GM13977 (cell line): Measurements from ENCODE around the gene ICAM2.
"Not testable (repeated sequence)": the region's sequence is repeated elsewhere in the genome, so short reads cannot be mapped to it uniquely, and the experiment has no call there.

Source experiments
- DNase-seq: peaks from one replicate; pipeline ENCODE4 v3.0.0; 2012; ENCODE audit warnings: low spot score
- CTCF ChIP-seq: IDR thresholded peaks from 2 replicates; pipeline ENCODE4 v1.5.1; 2012; ENCODE audit warnings: mild to moderate bottlenecking, control low read depth; ENCODE audit not compliant: insufficient read depth; ENCODE audit errors: extremely low read depth, missing control alignments
- in situ Hi-C: fragments of 300-500 bp; cut with MboI; formaldehyde crosslinking; loops from one replicate; pipeline ENCODE4 v1.12.0; 2022; ENCODE audit warnings: low sequenced_read_pairs, low pct_unique_long_range_greater_than_20kb, mixed read lengths, inconsistent platforms; ENCODE audit not compliant: unreplicated experiment

ICAM2 gene

GRCh38 chr17:64025732-64026294 is 5.4 kb upstream of the ICAM2 start:
- peak; percentile 66 for DNase-seq
- in situ Hi-C loops = loop anchor here (10.0 kb wide), 1 partner anchor 259 kb away; no protein-coding TSS in a partner anchor
- peak; percentile 95 for TF ChIP-seq CTCF

GRCh38 chr17:64024781-64025731 is 4.6 kb upstream of the ICAM2 start:
- in situ Hi-C loops = loop anchor here (5.0 to 10.0 kb wide), 2 partner anchors 112 to 260 kb away; no protein-coding TSS in a partner anchor
- DNase-seq = no peak
- TF ChIP-seq CTCF = no peak

GRCh38 chr17:64024215-64024654 is 3.8 kb upstream of the ICAM2 start:
- in situ Hi-C loops = loop anchor here (5.0 to 10.0 kb wide), 2 partner anchors 113 to 261 kb away; no protein-coding TSS in a partner anchor
- TF ChIP-seq CTCF = no peak
- DNase-seq = no peak

GRCh38 chr17:64022611-64023063 is 2.2 kb upstream of the ICAM2 start:
- DNase-seq = no peak
- in situ Hi-C loops = loop anchor here (5.0 to 10.0 kb wide), 2 partner anchors 115 to 262 kb away; no protein-coding TSS in a partner anchor
- TF ChIP-seq CTCF = no peak

- in situ Hi-C loops = loop anchor here (10.0 kb wide), 1 partner anchor 105 kb away; the partner anchor contains the start of genes CSHL1 and GH1
- not testable (repeated sequence) for DNase-seq
Measured at GRCh38 chr17:64019551-64019961, 877 bp downstream of the ICAM2 start.

- DNase-seq = no peak
- in situ Hi-C loops = loop anchor here (10.0 kb wide), 1 partner anchor 103 kb away; the partner anchor contains the start of genes CSHL1 and GH1
- no peak for TF ChIP-seq CTCF
Measured at GRCh38 chr17:64017381-64017980, 3.0 kb downstream of the ICAM2 start.
